DMS153 (cell line): Measurements from ENCODE around the gene RTP5.

Experiments used
- DNase-seq: peaks from one replicate; lab custom pipeline; 2025; lab: John Stamatoyannopoulos, UW

Gene RTP5

GRCh38 chr2:241857572-241858121 lies 11.9 kb upstream of the RTP5 start:
- DNase-seq, result no peak

- DNase-seq, result no peak
These were observed 11.1 kb upstream of the RTP5 start, which contains the start of gene PDCD1 for GRCh38 chr2:241858206-241859016. Gene PDCD1, minus strand, starts transcription at chr2:241858894. Its CDS starts 56 bp downstream, at chr2:241858838.

- DNase-seq, result no peak
These were observed 10.5 kb upstream of the RTP5 start for GRCh38 chr2:241859017-241859435.

GRCh38 chr2:241859436-241860183 lies 9.9 kb upstream of the RTP5 start:
- no peak for DNase-seq

- DNase-seq, result no peak
These were observed 9.1 kb upstream of the RTP5 start for GRCh38 chr2:241860184-241861078.

GRCh38 chr2:241861264-241861663 lies 8.3 kb upstream of the RTP5 start:
- DNase-seq, result no peak

GRCh38 chr2:241862093-241862492 lies 7.4 kb upstream of the RTP5 start:
- no peak for DNase-seq

- no peak for DNase-seq
These were observed 6.6 kb upstream of the RTP5 start for GRCh38 chr2:241862775-241863535.

GRCh38 chr2:241863536-241863954 lies 6.0 kb upstream of the RTP5 start:
- no peak for DNase-seq

GRCh38 chr2:241864168-241864849 lies 5.2 kb upstream of the RTP5 start:
- DNase-seq, result no peak

- DNase-seq, result no peak
These were observed 4.7 kb upstream of the RTP5 start for GRCh38 chr2:241864850-241865213.

GRCh38 chr2:241865416-241865956 lies 4.0 kb upstream of the RTP5 start:
- no peak for DNase-seq

GRCh38 chr2:241865957-241866789 lies 3.4 kb upstream of the RTP5 start:
- no peak for DNase-seq

- no peak for DNase-seq
These were observed 2.5 kb upstream of the RTP5 start for GRCh38 chr2:241866790-241867645.

- DNase-seq, result no peak
These were observed 1.6 kb upstream of the RTP5 start for GRCh38 chr2:241867776-241868420.

GRCh38 chr2:241868661-241869081 lies 858 bp upstream of the RTP5 start:
- DNase-seq, result no peak

GRCh38 chr2:241870081-241870541 lies 582 bp downstream of the RTP5 start:
- no peak for DNase-seq
